COLO829 (cell line): Measurements from ENCODE around the gene PRR23E.

Source experiments
- DNase-seq: peaks from one replicate; pipeline ENCODE4 v3.0.0; 2012; ENCODE audit warnings: low spot score

The PRR23E gene

DNA sequence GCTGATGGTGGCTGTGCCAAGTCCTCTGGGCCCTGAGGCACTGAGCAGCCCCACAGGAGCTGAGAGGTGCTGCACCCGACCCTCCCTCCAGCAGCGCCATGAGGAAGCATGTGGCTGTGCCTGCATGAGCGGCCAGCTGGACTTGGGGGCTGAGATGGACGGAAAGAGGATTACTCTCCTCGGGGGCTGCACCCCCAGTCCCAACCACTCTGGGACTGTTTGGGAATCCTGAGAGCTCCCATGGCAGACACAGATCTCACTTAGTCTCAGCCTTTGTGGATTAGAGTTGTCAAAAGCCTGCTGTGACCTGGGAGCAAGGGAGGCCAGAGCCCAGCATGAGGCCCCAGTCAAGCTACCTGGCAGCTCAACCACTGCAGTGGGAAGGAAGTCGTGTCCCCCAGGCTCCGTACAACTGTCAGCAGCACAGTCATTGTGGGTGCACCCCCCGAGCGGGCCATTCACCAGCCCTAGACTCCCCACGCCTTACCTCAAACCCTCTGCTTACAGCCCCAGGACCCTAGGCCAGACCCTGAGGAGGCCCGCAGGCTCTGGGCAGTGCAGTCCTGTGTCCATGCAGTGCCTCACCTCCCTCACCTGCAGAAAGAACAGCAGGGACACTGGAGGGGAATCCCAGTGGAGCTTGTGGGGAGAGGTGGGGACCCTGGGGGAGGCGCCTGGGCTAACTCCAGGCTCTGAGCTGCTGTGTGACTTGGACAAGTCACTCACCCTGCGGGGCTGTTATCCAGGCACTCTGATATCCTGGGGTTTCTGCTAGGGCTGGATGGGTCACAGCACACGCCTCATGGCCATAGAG, 17.1 kb downstream of the PRR23E start:
- no peak for DNase-seq

- DNase-seq = no peak
These were observed 17.7 kb downstream of the PRR23E start for GRCh38 chr3:127210654-127210943.

DNA sequence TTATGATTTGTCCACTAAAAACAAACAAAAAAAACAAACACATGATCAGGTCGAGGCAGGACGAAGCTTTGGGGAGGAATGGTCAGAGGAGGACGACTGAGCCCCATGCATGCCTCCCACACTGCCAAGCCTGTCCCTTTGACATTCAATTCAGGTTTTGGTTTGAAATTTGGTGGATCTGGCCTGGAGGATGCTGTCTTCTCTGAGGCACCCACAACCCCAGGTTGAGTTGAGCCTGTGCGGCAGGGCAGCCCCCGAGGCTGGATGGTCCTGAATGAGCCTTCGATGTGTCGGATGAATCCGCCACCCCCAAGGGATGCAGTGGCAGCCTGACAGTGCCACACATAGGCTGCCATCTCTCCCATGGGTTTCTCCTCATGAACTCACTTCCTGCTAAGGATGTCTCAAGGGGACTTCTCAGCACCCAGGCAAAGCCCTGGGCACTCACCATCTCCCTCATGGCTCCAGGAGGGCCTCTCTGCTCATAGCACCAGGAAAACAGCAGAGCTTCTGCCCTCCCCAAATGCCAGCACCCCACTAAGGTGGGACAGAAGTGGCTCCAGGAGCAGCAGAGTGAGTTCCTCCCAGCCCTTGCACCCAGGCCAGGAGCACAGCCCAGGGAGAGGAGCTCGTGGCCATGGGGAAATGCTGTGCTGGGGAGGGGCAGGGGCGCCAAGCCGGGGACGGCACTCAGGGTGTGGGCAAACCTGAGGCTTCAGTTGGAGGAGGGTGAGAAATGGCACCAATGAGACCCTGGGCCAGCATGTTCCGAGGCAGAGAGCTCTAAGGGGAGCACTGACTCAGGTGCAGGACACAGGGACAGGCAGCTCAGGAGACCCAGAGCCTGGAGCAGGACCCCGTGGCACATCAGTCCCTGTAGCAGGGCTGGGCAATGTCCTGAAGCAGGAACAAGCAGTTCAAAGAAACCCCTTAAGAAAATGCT, 18.5 kb downstream of the PRR23E start:
- no peak for DNase-seq

- DNase-seq = no peak
These were observed 19.3 kb downstream of the PRR23E start for GRCh38 chr3:127212231-127212630.

DNA sequence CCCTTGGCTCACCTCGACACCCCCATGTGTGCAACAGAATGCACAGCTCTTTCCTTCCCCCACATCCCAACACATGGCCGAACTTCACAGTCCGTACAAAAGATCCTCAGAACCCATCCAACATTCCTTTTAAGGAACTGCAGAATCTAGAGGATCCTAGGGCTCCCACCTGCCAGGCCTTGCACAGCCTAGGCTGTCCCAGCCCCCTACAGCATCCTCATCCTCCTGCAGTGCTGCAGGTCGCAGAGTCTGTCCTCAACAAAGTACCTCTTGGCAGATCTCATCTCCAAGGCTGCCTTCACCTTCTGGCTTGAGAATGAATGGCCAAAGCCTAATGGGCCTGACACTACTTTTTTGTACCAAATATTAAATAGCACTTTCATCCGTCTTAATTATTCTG, 19.8 kb downstream of the PRR23E start:
- DNase-seq = no peak

DNA sequence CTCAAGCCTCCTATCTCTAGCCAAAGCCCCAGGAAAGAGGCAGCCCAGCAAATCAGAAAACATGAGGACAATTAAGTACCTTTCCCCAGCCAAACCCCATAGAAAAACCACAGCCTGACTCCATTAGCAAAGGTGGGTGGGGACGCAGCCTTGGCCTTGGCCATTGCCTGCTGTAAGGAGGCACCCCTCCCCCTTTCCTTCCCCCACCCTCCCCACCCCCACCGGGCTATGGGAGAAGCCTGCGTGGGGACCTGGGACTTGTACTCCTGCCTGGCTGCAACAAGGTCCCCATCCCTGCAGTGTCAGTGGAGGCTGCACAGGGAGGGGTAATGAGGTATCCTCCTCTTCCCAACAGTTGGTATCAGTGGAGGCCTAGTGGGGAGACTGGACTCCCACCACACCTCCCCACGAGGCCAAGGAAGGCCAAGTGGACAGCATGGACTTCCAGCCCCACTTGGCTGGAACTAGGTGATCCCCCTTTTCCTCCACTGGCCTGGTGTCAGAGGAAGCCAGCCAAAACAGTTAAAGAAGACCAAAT, 20.5 kb downstream of the PRR23E start:
- no peak for DNase-seq

GRCh38 chr3:127214975-127215374, 22.0 kb downstream of the PRR23E start:
- DNase-seq = no peak

DNA sequence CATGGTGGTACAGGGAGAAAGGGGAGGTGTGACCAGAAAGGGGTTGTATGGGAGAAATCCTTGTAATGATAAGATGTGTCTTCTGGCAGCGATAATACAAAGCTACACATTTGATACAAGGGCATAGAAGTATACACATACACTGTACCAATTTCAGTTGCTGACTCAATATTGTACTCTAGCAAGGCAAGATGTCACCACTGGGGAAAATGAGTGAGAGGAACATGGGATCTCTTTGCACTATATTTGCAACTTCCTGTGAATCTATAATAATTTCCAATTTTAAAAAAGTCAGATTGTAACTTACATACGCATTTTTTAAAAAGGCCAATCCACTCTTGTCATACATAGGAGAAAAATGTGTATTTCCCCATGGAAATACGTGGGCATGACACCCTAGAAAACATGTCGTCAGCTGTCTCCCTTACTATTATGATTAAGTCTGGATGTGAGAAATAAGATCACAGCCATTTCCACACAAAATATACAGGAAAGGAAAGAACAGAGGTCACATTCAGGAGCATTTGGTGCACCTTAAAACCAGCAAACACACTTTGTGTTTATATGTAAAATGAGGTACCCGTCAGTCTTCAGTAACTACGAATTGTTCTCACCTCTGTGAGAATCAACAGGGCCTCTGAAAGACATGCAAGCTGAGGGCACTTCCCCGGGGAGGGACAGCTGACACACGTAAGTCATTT, 22.9 kb downstream of the PRR23E start:
- no peak for DNase-seq

- DNase-seq = no peak
These were observed 23.7 kb downstream of the PRR23E start for GRCh38 chr3:127216415-127217261.

DNA sequence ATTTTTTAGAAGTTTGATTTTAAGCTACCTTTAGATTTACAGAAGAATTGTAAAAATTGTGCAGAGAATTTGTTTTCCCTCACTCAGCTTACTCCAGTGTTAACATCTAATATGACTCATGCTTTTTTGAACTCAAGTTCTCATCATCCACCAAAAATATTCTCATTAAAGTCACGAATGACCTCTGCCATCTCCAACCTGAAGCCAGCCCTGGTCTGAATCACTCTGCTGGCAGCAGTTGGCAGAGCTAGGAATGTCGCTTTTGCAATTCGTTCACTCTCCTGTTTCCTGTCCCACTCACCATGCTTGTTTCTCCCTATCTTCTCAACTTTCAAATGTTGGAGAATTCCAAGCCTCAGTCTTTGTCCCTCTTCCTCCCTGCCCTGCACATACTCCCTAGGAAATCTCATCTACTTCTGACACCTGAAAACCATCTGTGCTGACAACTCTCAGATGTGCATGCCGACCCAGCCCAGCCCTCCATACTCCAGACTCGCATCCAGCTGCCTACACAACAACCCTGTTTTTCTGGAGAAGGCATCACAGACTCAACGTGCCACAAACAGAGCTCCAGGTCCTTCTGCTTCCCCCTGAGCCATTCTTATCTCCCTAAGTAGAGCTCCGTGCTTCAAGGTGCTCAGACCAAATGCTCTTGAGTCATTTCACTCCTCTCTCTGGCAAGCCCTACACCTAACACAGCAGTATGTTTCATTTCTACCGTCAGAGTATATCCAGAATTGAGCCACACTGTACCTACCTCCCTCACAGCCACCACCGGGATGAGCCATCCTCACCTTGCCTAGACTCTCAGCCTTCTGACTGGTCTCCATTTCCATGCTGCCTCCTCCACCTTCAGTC, 24.9 kb downstream of the PRR23E start:
- DNase-seq = no peak

- no peak for DNase-seq
These were observed 25.6 kb downstream of the PRR23E start for GRCh38 chr3:127218454-127218922.

DNA sequence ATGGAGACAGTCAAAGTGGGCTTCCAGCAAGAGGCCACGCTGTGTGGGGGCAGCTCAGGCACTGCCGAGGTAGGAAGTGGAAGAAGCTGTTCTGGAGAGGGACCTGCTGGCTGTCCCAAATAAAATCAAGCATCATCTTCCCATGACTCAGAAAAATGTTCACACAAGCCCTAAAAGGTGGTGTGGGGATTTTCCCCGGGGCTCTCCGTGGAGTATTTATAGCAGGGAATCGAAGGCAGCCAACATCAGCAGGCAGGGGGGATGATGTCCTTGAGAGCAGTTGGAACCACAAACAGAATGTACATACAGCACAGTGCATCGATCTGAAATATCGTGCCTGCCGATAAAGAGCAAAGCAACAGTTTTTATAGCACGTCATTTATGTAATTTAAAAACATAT, 27.6 kb downstream of the PRR23E start:
- no peak for DNase-seq

- DNase-seq = no peak
These were observed 28.1 kb downstream of the PRR23E start for GRCh38 chr3:127221037-127221436.

DNA sequence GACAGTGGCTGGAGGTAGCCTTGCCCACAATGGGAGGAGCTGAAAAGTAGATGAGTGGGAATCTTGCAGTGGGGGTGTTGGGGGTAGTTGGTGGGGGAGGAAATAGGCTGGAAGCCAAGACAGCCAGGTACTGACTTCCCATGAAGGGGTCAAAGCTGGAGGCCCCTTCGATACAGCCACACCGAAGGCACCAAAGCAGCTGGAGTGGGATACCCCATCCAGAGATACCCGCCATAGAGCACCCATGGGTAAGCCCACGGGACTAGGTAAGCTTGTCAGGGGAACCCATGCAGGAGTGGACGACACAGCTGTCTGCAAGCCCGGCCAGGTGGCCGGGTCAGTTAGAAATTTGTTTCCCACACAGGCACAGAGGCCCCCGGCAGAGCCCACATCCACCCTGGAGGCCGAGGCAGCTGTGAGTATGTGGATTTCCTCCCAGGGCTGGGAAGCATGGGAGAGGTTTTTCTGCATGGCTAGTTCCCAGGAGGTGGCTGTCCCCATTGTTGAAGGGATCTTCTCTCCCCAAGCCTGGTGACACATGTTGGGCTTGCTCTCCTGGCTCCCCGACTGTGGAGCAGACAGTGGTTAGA, 28.6 kb downstream of the PRR23E start:
- no peak for DNase-seq

- no peak for DNase-seq
These were observed 29.2 kb downstream of the PRR23E start for GRCh38 chr3:127222163-127222562.

DNA sequence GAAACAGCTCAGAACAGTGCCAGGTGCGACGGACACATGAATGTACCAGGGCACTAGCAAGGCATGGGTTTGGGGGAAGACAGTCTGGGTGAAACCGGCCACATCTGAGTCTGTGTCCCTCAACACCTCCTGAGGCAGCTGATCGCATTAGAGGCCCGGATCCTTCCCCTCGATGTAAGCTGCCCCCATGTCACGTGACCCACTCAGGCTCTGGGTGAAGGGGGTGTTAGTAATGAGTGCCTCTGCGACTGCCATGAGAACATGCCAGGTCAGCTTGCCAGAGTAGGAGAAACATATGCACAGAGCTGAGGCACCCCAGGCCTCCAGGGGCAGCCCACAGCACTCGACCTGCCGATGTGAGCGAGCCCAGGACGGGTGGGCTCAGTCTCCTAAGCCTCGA, 29.7 kb downstream of the PRR23E start:
- no peak for DNase-seq

GRCh38 chr3:127224118-127224517, 31.2 kb downstream of the PRR23E start:
- DNase-seq = no peak

DNA sequence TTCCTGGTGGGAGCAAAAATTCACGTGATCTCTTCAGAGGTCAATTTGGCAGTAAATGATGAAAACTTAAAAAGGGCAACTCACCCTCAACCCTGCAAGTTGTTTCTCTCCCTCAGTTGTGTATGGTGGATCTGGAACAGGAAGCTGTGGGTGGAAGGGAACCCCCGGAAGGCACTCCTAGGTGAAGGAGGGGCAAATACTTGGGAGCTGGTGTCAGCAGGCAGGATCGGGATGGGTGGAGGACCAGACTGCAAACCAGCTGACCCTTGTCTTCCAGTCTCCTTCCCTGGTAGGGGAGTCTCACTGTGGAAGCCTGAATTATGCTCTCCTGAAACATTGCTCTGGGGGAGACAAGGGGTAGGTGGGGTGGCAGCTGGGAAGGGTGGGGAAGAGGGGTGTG, 33.5 kb downstream of the PRR23E start:
- no peak for DNase-seq

DNA sequence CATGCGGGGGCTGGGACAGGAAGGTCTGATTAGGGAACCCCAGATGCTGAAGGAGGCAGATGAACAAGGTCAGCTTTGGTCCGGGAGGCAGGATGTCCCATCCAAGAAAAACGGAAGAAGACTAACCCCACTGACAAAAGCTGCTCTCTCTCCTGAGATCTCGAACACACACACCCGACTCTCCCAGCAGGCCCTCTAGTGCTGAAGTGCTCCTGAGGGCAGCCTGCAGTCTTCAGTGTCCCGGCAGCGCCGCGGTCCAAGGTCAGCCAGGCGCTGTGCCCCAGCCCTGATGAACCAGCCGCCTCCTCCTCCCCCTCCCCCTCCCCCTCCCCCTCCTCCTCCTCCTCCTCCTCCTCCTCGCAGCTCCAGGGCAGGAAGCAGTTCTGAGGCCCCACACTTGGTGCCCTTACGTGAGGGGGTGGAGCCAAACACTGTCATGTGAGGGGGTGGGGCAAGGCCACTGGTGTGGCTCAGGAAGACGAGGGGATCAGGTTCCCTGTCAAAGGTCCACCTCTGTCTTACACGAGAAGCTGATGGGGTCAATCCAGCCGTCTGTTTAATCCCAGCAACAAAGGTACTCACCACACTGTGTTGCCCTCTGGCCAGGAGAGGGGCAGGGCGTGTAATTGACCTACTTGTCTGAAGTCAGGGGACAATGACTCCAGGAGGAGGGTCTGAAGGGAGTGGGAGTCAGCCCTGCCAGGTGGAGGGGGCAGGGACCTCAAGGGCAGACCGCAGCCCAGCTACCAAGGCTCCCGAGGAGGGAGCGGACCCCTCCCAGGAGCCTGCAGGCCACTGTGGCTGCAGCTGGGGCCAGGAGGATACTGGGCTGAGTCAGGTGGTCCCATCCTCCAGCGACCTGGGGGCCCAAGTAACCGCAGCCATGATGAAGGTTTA, 34.3 kb downstream of the PRR23E start:
- DNase-seq = no peak
